DMS153 treated with DMSO at 0.1 percent for 48 hours (cell line): ENCODE measurements around the gene PPP6R3.
A peak's percentile ranks its signal among the peaks of the same experiment; 100 is the strongest.
"Not testable (repeated sequence)": the region's sequence is repeated elsewhere in the genome, so short reads cannot be mapped to it uniquely, and the experiment has no call there.

Experiments
- DNase-seq: peaks from one replicate; lab custom pipeline; 2025; ENCODE audit not compliant: unreplicated experiment; lab: John Stamatoyannopoulos, UW

PPP6R3 gene

GRCh38 chr11:68454767-68455166 is 5.8 kb upstream of the PPP6R3 start:
- no peak for DNase-seq

GRCh38 chr11:68455485-68455884 is 5.1 kb upstream of the PPP6R3 start:
- no peak for DNase-seq

GRCh38 chr11:68457216-68457897 is 3.2 kb upstream of the PPP6R3 start:
- DNase-seq: no peak

GRCh38 chr11:68457898-68458249 is 2.7 kb upstream of the PPP6R3 start:
- DNase-seq: no peak

DNA sequence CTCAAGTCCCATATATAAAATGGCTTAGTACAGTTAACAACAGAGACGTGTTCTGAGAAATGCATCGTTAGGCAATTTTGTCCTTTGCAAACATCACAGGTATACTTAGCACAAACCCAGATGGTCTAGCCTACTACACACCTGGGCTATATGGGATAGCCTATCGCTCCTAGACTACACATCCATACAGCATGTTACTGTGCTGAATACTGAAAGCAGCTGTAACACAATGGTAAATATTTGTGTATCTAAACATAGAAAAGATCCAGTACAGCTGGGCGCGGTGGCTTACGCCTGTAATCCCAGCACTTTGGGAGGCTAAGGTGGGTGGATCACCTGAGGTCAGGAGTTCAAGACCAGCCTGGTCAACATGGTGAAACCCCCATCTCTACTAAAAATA is 2.2 kb upstream of the PPP6R3 start:
- DNase-seq: not testable (repeated sequence)

- DNase-seq: peak; percentile 98
Measured at GRCh38 chr11:68459886-68460740, 439 bp upstream of the PPP6R3 start.

DNA sequence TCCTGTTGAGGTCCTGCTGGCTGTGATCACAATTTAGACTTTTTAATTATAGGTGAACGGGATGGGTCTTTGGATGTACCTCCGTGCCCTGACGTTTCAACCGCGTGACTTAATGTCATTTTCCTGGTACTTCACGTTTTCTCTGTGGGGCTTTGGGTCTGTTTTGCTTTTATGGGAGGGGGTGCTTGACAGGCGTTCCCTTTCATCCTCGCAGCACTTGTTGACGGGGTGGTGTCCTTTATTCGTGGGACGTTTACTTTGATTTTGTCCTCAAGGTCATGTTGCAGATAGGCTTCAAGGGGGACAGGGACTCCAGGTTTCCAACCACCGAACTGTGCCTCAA is 994 bp downstream of the PPP6R3 start:
- no peak for DNase-seq

DNA sequence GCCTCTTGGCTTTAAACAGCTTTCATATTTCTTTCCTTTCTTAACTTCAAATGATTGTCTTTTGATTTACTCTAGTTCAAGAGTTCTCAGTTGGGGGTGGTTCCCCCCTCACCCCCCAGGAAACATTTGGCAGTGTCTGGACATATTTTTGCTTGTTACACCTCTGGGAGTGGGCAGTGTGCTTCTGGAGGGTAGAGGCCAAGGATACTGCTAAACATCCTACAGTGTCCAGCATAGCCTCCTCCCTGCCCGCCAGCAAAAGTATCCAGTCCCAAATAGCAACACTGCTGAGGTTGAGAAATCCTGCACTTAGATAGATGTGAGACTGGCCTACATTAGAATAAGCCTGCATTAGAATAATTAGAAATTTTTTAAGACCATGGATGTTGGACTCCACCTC is 3.2 kb downstream of the PPP6R3 start:
- no peak for DNase-seq

DNA sequence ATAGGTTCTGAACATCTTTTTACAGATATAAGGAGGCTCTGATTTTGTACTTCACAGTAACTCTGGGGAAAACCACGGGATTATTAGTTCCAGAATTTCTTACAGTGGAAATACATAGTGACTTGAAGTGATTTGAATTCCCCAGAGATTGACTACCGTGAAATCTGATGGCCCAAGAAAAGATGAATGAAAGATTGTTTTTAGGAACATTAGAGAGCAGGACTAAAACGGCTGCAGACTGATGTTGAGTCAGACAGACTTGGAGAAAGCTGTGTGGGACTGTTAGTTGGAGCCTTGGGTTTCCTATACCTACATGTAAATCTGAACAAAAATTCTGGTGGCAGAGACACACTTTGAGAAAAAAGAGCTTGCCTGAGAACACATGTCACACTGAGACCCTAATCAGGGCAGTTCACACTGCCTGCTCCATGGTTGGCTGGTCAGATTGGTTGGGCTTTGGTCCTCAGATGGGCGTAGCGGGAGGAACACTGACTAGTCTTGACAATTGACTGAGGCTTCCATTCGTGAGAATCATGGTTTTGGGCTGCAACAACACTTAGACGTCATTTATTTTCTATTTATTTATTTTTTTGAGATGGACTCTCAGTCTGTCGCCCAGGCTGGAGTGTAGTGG is 6.8 kb downstream of the PPP6R3 start:
- DNase-seq: no peak

GRCh38 chr11:68468217-68468828 is 7.8 kb downstream of the PPP6R3 start:
- DNase-seq: no peak

- DNase-seq: no peak
Measured at GRCh38 chr11:68469122-68469521, 8.6 kb downstream of the PPP6R3 start.

GRCh38 chr11:68469642-68470041 is 9.1 kb downstream of the PPP6R3 start:
- DNase-seq: no peak

- DNase-seq: no peak
Measured at GRCh38 chr11:68470304-68470811, 9.8 kb downstream of the PPP6R3 start.

DNA sequence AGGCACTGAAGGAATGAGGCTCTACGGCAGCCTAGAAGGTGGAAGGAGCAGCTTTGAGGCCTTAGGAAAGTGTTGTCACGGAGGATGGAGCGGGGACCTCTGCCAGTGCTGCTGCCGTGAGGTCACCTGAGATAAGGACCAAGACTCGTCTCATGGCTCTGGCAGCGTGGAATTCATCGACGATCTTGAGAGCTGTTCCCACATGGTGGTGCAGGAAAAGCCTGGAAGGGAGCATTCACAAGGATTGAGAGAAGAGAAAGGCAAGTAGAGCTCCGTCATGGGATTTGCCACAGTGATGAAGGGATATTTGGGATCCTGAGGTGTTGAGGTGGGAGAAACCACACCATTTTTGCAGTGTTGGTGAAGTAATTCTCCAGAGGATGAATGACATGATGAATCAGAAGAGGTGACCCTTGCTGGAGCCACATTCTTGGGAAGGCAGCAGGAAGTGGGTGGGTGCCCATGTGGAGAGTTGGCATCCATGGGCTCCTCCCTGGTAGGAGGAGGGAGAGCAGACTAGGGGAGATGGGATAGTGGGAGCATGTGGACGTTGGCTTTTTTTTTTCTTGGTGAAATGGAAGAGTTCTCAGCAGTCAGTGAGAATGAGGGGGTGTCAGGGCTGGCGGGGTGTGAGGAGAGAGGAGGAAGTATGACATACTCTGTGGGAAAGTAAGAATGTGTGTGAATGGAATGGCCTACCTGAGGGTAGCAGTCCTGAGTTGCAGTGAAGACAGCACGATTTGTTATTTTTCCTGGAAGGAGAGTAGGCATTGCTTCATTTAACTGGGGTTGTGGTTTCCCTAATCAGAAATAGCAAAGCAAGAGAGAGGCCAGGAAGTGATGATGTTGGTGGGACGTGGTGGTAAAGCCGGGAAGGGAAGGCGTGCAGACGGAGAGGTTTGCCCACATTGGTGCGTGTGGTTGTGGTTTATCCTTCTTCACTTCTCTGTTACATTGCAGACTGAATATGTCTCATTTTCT is 11.1 kb downstream of the PPP6R3 start:
- DNase-seq: no peak

GRCh38 chr11:68472778-68473177 is 12.2 kb downstream of the PPP6R3 start:
- no peak for DNase-seq

DNA sequence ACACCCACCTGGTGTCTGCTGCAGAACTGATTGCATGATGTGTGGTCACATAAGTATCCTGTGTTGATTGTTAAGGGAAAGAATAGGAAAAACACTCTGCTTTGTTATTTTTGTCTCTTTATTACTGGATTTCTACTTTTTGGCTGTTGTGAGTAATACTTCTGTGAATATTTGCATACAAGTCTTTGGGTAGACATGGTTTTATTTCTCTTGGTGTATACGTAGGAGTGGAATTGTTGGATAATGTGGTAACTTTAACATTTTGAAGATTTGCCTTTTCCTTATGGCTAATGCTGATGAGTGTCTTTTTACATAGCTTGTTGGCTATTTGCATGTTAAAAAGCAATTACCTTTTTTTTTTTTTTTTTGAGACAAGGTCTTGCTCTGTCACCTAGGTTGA is 13.1 kb downstream of the PPP6R3 start:
- DNase-seq: no peak

DNA sequence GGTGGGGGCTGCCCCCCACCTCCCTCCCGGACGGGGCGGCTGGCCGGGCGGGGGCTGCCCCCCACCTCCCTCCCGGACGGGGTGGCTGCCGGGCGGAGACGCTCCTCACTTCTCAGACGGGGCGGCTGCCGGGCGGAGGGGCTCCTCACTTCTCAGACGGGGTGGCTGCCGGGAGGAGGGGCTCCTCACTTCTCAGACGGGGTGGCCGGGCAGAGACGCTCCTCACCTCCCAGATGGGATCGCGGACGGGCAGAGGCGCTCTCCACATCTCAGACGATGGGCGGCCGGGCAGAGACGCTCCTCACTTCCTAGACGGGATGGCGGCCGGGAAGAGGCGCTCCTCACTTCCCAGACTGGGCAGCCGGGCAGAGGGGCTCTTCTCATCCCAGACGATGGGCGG is 15.1 kb downstream of the PPP6R3 start:
- DNase-seq: not testable (repeated sequence)

DNA sequence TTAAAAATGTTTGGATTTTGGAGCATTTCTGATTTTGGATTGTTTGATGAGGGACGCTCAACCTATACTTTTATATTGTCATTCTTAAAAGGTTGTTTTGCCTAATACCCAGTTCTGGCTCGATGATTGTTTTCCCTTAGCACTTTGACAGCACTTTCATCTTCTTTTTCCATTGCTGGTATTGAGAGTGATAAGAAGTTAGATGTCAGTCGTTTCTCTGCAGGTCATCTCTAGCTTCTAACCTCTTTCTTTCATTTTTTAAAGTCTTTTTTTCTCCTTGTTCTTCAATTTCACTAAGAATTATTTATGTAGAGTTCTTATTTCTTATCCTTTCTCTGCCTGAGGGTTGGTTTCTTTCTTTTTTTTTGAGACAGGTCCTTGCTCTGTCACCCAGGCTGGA is 18.8 kb downstream of the PPP6R3 start:
- no peak for DNase-seq

- no peak for DNase-seq
Measured at GRCh38 chr11:68480193-68480592, 19.6 kb downstream of the PPP6R3 start.

- DNase-seq: no peak
Measured at GRCh38 chr11:68480852-68481510, 20.4 kb downstream of the PPP6R3 start.
